Tracheal epithelial cell (primary cell): Measurements from ENCODE around the gene DCAF8L1. TPM values are rescaled to one million over a fixed set of nuclear protein-coding genes. Genes with fewer than 3 reads are reported as not detected.

Experiments used
- total RNA-seq: library from RNA; depleted of rRNA; stranded (reverse); fragments of >200 nt; gene quantifications from 2 replicates; pipeline ENCODE4 v1.2.1, GENCODE V29; 2014

The DCAF8L1 gene
- not detected in 2 replicates for total RNA-seq

GRCh38 chrX:27981349-27981748 is at the start of gene DCAF8L1:
DCAF8L1 (minus strand) TSS chrX:27981449; CDS start chrX:27981334, 115 bp downstream.

Other genes starting within 250 kb of the DCAF8L1 start
- gene MAGEB10, start 173.5 kb downstream of the DCAF8L1 start, total RNA-seq = not detected in 2 replicates